NT2/D1 (cell line): ENCODE results near the gene HSPB3.
"Not testable (repeated sequence)": the region's sequence is repeated elsewhere in the genome, so short reads cannot be mapped to it uniquely, and the experiment has no call there.

Experiments
- DNase-seq: peaks from one replicate; pipeline ENCODE4 v3.0.0-alpha.2; 2011; ENCODE audit warnings: low read depth, low spot score
- H3K27me3 ChIP-seq: 2 replicates; pipeline ENCODE4 v1.6.0; 2011; ENCODE audit warnings: mild to moderate bottlenecking; ENCODE audit not compliant: insufficient read length, insufficient read depth
- H3K36me3 ChIP-seq: 2 replicates; pipeline ENCODE4 v1.6.1; 2011; ENCODE audit warnings: mild to moderate bottlenecking, low read length, mixed read lengths; ENCODE audit not compliant: insufficient read depth, insufficient read length
- H3K4me1 ChIP-seq: 2 replicates; pipeline ENCODE4 v1.5.1; 2011; ENCODE audit not compliant: insufficient read depth, insufficient read length
- H3K4me3 ChIP-seq: 2 replicates; pipeline ENCODE4 v1.5.1; 2011; ENCODE audit warnings: low read depth; ENCODE audit not compliant: insufficient read length
- H3K9ac ChIP-seq: 2 replicates; pipeline ENCODE4 v1.6.0; 2011; ENCODE audit warnings: low read depth; ENCODE audit not compliant: insufficient read length
- H3K9me3 ChIP-seq: 2 replicates; pipeline ENCODE4 v1.5.1; 2011; ENCODE audit warnings: mild to moderate bottlenecking, low read length; ENCODE audit not compliant: insufficient read depth
- SUZ12 ChIP-seq: IDR thresholded peaks from 2 replicates; pipeline ENCODE4 v1.6.1; 2011; ENCODE audit not compliant: insufficient read length, insufficient read depth; ENCODE audit errors: extremely low read depth
- YY1 ChIP-seq: IDR thresholded peaks from 2 replicates; pipeline ENCODE4 v1.6.1; 2011; ENCODE audit not compliant: insufficient read length, insufficient read depth
- ZNF274 ChIP-seq: IDR thresholded peaks from 2 replicates; pipeline ENCODE4 v1.6.1; 2011; ENCODE audit warnings: mild to moderate bottlenecking, low read depth, low read length

The HSPB3 gene, protein sequence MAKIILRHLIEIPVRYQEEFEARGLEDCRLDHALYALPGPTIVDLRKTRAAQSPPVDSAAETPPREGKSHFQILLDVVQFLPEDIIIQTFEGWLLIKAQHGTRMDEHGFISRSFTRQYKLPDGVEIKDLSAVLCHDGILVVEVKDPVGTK

DNA sequence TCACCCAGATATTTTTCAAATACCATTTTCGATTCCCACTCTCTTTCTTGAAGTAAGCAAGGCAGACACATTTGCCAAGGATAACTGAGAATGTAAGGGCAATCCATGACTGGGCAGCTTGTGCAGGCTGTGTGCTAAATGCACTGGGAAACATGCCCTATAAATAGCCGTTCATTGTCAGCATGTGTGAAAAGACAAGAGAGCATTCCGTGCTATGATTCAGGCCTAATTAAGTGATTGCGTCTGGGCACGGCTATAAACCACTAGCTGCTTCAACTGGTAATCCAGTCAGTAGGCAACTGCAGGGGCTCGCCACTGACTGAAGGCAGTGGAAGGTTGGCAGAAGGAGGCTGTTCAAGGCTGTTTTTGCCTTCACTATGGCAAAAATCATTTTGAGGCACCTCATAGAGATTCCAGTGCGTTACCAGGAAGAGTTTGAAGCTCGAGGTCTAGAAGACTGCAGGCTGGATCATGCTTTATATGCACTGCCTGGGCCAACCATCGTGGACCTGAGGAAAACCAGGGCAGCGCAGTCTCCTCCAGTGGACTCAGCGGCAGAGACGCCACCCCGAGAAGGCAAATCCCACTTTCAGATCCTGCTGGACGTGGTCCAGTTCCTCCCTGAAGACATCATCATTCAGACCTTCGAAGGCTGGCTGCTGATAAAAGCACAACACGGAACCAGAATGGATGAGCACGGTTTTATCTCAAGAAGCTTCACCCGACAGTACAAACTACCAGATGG, at the start of gene HSPB3:
Gene HSPB3, plus strand, starts transcription at position 287 of the 745 bp plus-strand sequence. Its CDS starts 91 bp downstream, at position 378.
- TF ChIP-seq SUZ12 (no peak), YY1 (no peak), ZNF274 (no peak)
- Histone ChIP-seq H3K27me3 (no peaks in the 10 kb centered on the region), H3K36me3 (no peaks in the 10 kb centered on the region), H3K4me1 (no peaks in the 10 kb centered on the region), H3K9me3 (no peaks in the 10 kb centered on the region; the same call in 1 of the 2 replicates), H3K4me3 (no peak within 1 kb of the TSS), H3K9ac (no peak within 1 kb of the TSS)
- DNase-seq: no peak

DNA sequence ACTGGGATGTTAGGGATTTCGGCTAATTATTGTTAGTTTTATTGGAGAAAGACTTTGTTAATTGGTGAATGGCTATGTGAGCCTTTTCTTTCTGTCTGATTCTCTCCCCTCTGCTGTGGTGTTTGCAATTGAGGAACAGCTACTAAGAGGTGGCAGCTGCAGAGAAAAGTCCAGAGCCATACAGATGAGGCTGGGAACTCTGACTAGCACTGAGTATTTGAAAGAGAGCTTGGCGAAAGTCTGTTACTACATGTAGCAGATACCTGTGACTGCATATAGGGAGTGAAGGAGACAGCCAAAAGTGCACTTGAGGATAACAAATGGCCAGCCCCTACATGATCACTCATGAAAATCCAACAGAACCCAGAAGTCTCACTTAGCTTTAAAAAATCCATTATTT, 44.3 kb upstream of the HSPB3 start:
- Histone ChIP-seq H3K4me3 (no peak overlapping the region), H3K27me3 (no peaks in the 10 kb centered on the region), H3K4me1 (no peaks in the 10 kb centered on the region), H3K36me3 (no peaks in the 10 kb centered on the region), H3K9me3 (no peaks in the 10 kb centered on the region), H3K9ac (no peak overlapping the region)
- DNase-seq: no peak
- TF ChIP-seq SUZ12: no peak
- TF ChIP-seq ZNF274: no peak
- no peak for TF ChIP-seq YY1

DNA sequence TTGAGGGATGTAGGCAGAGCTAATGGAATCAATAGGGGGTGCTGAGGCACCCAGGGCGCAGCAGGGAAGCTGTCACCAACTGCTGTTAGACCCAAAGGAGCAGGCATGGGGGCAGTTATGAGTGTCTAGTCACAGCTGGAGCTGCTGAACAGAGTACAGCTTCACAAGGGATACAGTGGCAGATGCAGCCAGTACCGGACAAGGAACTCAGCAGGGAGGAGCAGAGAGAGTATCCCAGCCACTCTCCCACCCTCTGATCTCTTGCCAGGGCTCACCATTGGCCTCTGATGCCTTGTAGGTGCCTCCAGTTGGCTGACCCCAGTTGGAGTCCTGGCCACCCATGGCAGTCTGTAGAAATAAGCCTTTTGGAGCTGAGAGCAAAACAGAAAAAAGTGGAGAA, 42.6 kb upstream of the HSPB3 start:
- Histone ChIP-seq H3K4me3 (no peak overlapping the region), H3K27me3 (no peaks in the 10 kb centered on the region), H3K36me3 (no peaks in the 10 kb centered on the region), H3K9ac (no peak overlapping the region), H3K4me1 (no peaks in the 10 kb centered on the region), H3K9me3 (no peaks in the 10 kb centered on the region)
- no peak for DNase-seq
- no peak for TF ChIP-seq YY1
- TF ChIP-seq ZNF274: no peak

GRCh38 chr5:54415147-54415546, 40.4 kb upstream of the HSPB3 start:
- Histone ChIP-seq H3K27me3 (no peaks in the 10 kb centered on the region), H3K4me3 (no peak overlapping the region), H3K9ac (no peak overlapping the region), H3K36me3 (no peaks in the 10 kb centered on the region), H3K9me3 (no peaks in the 10 kb centered on the region), H3K4me1 (no peaks in the 10 kb centered on the region)
- no peak for DNase-seq
- TF ChIP-seq SUZ12 (no peak), YY1 (no peak), ZNF274 (no peak)

DNA sequence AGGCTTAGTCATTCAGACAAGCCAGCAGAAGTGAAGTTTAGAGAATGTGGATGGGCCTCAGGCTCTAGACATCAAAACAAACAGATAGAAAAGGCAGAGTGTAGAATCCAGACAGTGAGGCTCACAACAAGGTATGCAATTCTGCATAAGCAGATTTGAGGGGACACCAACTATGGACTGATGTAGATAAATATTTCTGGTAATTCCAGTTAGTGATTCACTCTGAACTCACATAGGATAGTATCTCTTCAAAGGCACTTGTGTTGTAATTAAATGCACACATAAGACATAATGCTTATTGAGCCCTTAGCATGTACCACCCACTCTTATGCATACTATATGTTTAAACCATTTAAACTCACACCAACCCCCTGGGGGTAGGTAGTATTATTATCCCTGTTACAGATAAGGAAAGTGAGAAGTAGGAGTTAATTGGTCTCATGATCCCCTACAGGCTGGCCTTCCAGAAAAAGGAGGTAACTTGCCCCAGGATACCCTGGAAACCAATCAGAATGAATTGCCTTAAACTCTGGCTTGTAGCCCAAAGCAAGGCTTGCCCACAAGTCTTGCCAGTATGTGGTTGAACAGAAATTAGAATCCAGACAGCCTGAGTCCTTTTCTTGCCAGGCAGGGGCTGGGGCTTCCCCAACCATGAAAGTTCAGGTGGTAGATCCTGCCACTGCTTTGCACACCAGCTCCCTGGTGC, 39.5 kb upstream of the HSPB3 start:
- TF ChIP-seq ZNF274 (no peak), YY1 (no peak), SUZ12 (no peak)

DNA sequence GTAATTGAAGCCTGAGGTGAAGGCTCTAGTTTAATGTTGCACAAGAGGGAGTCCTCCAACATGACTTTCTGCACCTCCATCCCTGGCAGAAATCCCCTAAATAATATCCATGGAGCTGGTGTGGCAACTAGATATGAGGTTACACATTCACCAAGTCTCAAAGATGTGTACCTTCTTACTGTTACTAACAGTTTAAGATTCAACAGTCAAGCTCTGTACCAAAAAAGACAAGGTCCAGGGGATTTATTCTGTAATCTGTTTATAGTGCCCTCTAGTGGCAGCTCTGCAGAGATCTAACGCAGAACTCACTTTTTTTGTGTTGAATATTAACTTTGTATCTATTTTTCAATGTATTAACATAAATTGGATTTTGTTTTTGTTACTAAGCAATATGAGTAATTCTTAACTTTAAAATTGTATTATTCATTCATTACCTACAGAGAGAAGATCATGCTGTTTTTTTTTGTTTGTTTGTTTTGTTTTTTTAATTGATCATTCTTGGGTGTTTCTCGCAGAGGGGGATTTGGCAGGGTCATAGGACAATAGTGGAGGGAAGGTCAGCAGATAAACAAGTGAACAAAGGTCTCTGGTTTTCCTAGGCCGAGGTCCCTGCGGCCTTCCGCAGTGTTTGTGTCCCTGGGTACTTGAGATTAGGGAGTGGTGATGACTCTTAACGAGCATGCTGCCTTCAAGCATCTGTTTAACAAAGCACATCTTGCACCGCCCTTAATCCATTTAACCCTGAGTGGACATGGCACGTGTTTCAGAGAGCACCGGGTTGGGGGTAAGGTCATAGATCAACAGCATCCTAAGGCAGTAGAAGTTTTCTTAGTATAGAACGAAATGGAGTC, 35.7 kb upstream of the HSPB3 start:
- not testable (repeated sequence) for H3K4me1 ChIP-seq, DNase-seq

More for the DNA sequence above, 39.5 kb upstream of the HSPB3 start:
- Histone ChIP-seq H3K27me3 (no peaks in the 10 kb centered on the region), H3K36me3 (no peaks in the 10 kb centered on the region), H3K9ac (no peak overlapping the region), H3K4me3 (no peak overlapping the region), H3K4me1 (no peaks in the 10 kb centered on the region), H3K9me3 (no peaks in the 10 kb centered on the region)
- no peak for DNase-seq

DNA sequence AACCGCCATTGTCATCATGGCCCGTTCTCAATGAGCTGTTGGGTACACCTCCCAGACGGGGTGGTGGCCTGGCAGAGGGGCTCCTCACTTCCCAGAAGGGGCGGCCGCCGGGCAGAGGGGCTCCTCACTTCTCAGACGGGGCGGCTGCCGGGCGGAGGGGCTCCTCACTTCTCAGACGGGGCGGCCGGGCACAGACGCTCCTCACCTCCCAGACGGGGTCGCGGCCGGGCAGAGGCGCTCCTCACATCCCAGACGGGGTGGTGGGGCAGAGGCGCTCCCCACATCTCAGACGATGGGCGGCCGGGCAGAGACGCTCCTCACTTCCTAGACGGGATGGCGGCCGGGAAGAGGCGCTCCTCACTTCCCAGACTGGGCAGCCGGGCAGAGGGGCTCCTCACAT, 35.0 kb upstream of the HSPB3 start:
- not testable (repeated sequence) for DNase-seq, H3K9me3 ChIP-seq, H3K27me3 ChIP-seq, H3K9ac ChIP-seq, H3K36me3 ChIP-seq, H3K4me1 ChIP-seq, H3K4me3 ChIP-seq

More for the DNA sequence above, 35.7 kb upstream of the HSPB3 start:
- H3K9me3 ChIP-seq, H3K36me3 ChIP-seq, H3K27me3 ChIP-seq, H3K9ac ChIP-seq, H3K4me3 ChIP-seq: not testable (repeated sequence)
